GM21576 (cell line): ENCODE data around the gene SLC6A16.
"Not testable (repeated sequence)": the region's sequence is repeated elsewhere in the genome, so short reads cannot be mapped to it uniquely, and the experiment has no call there.

ENCODE experiments used
- ATAC-seq: cut with Tn5 transposase; IDR thresholded peaks from one replicate; pipeline ENCODE4 v1.9.1; 2021; ENCODE audit warnings: mild to moderate bottlenecking, moderate library complexity; ENCODE audit not compliant: unreplicated experiment

Gene SLC6A16

DNA sequence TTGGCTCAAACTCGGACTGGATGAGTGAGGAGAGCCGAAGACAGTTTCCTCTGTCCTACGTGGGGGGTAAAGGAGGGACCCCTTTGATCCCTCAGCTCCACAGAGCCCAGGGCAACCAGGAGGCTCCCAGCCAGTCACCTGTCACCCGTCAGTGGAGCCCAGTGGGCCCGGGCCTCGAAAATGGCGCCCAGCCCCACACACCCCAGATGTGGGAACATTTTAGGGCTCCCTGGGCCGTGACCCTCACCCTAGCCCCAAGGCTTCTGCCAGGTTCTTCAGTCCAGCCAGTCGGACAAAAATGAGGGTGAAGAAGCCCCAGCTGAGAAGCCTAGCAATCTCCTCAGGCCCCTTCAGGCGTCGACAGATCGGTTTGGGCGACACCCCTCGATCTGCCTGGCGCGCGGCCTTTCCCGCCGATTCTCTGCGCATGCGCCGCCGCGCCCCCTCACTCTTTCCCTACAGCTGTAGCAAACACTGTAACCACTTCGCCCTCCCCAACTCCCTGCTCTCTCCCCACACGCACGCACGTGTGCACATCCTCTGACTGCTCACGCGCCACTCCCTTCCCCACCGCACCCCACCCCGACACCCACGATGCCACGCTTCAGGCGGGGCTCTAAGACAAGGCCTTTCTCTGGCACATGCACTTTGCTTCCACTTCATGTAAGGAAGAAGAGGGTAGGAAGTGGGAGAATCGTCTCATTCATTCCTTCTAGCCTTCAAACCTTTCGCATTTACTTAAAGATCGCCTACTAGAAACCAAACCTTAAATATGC lies at the start of gene SLC6A16:
Gene SLC6A16 (minus strand): TSS at position 391 of the 776 bp plus-strand sequence. CDS start 13,844 bp downstream, outside the sequence.
- no peak for ATAC-seq

DNA sequence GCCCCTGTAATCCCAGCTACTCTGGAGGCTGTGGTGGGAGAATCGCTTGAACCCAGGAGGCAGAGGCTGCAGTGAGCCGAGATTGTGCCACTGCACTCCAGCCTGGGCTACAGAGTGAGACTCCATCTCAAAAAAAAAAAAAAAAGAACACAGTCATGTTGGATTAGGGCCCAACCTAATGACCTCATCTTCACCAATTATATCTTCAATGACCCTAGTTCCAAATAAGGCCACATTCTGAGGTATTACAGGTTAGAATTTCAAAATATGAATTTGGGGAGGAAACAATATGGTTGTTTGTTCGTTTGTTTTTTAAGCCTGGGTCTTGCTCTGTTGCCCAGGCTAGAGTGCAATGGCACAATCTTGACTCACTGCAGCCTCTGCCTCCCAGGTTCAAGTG lies 48.2 kb upstream of the SLC6A16 start:
- ATAC-seq, result not testable (repeated sequence)

DNA sequence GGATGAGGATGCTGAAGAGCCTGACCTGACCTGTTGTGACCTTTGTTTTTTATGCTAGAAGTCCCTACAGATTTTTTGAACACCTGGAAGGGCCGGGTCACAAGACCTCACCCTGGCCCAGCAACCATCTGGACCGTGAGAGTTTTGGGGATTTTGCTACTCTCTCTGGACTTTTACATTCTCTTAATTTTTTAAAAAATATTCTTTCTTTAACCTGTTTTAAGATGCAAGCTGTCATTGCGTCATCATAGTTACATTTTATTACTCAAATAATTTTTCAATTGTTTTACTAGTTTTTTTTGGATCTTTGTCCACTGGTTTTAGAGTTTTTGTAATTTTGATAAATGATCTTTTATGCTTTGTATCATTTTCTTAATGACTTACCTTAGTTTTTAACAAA lies 46.2 kb upstream of the SLC6A16 start:
- ATAC-seq, result no peak

DNA sequence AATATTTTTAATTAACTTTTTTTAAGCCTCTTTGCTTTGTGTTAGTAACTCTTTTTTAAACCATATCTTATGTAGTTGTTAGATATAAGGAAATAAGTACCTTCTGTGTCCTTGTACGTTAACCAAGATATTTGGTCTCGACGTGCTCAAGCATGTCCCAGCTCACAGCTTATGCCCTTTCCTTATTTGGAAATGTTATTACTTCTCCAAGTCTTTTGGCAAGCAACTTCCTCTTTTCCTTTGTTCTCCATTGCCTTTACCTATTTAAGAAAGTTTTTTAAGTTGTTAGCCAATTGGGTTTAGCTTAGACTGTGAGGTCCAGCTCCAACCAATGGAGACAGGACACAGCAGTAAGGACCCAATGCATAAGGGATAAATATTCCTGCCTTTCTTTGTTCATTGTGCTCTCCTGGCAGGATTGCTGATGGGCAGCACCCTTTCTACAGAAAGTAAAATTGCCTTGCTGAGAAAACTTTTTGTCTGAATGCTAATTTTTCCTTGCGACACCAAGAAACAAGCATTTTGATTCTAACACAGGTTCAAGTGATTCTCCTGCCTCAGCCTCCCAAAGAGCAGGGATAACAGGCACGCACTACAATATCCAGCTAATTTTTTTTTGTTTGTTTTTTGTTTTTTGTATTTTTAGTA lies 43.8 kb upstream of the SLC6A16 start:
- no peak for ATAC-seq

DNA sequence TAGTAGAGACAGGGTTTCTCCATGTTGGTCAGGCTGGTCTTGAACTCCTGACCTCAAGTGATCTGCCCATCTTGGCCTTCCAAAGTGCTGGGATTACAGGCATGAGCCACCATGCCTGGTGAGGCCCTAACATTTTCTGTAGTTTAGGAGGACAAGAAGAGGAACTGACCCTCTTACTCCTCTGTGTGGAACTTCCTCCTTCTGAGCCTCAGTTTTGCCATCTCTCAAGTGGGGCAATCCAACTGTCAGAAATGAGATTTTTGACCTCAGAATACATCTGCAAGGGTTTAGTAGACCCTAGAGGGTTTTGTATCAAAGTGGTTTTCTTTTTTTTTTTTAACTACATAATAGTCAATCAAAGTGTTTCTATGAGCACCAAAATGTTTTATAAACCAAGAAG lies 41.1 kb upstream of the SLC6A16 start:
- ATAC-seq, result no peak

DNA sequence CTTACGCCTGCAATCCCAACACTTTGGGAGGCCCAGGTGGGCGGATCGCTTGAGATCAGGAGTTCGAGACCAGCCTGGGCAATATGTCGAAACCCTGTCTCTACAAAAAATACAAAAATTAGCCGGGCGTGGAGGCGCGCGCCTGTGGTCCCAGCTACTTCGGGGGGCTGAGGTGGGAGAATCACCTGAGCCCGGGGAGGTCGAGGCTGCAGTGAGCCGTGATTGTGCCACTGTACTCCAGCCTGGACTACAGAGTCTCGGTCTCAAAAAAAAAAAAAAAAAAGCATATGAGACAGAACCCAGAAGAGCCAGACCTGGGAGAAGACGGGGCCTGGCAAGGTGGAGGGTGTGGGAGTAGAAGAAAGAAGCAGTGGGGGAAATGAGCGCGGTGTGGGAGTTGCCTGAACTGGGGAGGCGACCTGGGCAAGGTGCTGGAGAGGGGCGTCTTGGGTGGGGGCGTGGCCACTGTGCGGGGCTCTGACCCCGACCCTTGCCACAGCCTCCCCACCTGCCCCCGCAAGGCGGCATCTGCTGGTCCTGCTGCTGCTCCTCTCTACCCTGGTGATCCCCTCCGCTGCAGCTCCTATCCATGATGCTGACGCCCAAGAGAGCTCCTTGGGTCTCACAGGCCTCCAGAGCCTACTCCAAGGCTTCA lies 39.2 kb upstream of the SLC6A16 start:
- ATAC-seq, result no peak

DNA sequence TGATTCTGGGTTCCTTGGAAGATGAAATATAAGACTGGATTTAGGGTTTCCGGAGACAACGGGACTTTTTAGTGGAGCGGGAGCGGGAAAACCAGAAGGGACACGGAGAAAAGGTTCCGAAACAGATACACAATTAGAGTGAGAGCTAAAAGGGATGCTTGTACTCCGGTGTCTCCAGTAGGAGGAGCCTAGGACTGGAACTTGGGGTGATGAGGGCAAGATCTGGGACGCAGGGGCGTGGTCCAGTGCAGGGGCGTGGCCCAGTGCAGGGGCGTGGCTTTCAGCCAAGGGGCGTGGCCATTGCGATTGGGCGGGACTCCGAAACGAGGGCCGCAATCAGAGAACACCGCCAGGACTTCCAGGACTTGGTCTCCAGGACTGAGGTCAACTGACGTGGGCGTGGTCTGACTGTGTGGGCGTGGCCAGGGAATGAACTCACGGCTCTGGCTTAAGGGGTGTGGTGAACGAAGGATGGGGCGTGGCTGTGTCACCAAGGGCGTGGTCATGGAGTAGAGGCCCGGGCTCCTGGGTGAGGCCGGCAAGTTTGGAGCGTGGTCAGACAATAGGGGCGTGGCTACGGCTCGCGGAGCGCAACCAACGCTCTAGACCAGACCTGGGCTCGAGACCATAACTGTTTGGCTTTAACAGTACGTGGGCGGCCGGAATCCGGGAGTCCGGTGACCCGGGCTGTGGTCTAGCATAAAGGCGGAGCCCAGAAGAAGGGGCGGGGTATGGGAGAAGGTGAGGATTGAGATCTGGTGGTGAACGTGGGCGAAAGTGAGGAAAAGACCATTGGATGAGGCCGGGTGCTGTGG lies 38.5 kb upstream of the SLC6A16 start, which contains the start of gene DKKL1:
Gene DKKL1 (plus strand): TSS at position 610 of the 815 bp plus-strand sequence. CDS start 122 bp downstream, at position 732.
- no peak for ATAC-seq

DNA sequence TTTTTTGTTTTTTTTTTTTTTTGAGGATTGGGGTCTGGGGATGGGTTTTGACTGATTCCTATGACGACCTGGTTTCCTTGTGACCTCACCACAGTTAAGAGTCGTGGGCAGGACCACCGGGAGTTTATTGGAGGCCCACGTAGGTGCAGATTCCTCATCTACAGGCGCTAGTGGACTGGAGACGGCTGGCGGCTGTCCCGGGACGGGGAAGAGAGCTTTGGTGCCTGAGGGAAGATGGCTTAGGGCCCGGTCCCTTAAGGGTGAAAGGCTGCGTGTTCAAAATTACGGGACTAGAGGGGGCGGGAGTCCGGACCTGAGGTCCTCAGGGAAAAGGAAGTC lies 37.9 kb upstream of the SLC6A16 start:
- no peak for ATAC-seq

DNA sequence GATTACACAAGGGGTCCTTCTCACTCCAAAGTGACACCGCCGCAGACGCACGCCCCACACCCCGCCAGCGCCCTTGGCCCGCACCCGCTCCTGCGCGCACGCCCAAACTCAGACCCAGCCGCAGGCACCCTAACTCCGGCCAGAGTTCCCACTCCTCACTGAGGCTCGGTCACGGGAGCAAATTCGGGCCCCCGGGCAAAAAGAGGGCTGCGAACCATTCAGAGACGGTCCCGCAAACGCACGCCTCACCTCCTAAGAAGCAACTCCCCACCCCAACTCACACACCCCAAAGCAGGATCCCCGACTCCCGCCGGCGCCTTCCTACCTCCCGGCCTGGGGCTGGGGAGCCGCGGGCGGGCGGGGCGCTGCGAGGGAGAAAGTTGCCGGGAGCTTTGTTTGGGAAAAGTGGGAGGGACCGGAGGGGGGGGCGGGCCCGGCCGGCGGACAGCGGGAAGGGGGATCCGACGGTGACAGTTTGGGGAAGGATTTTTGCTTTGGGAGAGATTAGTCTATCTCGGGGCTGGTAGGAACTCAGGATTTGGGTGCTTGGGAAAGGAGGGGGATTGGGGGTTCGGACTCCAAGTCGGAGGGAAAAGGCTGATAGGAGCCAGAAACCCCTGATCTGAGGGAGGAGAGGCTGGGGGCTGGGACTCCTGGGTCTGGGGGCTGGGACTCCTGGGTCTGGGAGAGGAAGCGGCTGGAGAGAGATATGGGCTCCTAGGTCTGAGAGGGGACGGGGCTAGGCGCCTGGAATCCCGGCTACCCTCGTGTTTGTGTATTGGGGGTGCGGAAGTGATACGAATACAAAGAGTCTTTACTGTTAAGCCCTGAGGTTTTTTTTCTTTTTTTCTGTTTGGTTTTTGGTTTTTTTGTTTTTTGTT lies 37.3 kb upstream of the SLC6A16 start, which contains the start of gene TEAD2:
Gene TEAD2 (minus strand): TSS at position 369 of the 881 bp plus-strand sequence. CDS start 2,341 bp downstream, outside the sequence.
- ATAC-seq, result no peak

DNA sequence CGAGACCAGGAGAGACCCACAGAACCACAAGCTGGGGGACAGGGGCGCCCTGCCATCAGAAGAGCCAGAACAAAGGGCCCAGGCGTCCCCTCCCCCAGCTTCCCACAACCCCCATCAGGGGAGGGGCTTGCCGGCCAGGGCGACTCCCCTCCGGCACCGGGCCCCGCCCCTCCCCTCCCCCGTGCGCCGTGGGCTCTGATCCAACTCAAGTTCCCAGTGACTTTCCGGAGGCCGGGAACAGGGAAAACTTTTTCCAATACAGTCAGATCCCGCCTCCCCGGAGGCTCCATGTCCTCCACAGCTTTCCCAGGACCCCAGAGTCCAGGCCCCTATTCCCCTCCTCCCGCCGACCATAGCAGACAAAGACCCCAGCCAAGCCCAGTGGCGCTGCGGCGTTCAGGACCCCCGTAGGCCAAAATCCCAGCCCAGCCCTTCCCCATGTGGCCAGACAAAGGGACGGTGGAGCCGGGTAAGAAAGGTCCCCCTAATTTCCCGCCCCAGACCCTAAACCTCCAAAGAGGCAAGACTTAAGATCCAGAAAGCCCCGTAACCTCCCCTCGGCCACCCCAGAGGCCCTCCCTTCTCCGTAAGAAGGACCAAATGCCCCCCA lies 36.6 kb upstream of the SLC6A16 start:
- ATAC-seq, result no peak

DNA sequence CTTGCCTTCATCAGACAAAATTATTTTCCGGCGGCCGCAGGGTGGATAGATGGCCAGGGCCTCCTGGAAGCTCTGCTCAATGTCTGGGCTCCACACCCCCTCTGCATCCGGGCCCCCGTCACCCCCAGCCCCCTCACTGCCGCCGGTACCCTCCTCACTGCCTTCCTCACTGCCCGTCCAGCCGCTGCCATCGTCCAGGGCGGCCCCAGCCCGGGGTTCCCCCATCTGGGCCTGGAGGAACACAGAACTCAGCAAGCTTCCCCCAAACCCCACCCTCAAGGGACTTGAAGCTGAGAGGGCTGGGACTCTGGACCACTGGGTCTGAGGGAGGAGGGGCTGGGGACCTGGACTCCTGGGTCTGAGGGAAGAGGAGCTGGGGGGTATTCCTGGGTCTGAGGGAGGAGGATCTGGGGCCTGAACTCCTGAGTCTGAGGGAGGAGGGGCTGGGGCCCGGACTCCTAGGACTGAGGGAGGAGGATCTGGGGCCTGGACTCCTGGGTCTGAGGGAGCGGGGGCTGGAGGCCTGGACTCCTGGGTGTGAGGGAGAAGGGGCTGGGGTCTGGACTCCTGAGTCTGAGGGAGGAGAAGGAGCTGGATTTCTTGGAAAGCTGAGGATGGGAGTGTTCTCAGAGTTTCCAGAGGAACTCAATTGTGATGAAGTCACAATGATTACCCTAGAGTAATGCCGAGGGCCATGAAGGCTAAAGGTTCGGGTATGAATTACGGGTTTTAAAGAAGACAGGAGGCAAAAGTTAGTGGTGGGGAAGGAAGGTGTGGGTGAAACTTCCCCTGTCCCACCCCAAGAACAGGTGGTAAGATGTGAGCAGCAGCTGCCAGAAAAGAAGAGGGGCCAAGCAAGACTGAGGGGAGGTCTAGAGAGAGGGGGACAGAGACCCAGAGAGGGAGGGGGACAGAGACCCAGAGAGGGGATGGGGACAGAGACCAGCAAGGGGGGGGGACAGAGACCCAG lies 35.1 kb upstream of the SLC6A16 start:
- ATAC-seq, result no peak

DNA sequence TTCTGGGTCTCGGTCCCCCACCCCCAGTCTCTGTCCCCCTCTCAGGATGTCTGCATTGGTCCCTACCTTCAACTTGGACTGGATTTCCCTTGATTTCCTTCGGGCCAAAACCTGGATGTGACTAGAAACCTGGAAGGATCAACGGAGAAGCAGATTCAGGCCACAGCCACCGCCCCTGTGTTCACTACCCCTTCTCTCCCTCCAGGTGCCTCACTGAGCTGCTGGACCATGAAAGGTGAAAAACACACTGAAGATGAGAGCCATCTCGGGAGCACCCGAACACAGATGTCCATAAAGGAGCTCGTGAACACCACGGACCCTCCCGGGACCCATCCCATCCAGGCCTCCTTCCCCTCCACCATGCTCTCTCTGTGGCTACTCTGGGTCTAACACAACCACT lies 32.2 kb upstream of the SLC6A16 start:
- no peak for ATAC-seq

DNA sequence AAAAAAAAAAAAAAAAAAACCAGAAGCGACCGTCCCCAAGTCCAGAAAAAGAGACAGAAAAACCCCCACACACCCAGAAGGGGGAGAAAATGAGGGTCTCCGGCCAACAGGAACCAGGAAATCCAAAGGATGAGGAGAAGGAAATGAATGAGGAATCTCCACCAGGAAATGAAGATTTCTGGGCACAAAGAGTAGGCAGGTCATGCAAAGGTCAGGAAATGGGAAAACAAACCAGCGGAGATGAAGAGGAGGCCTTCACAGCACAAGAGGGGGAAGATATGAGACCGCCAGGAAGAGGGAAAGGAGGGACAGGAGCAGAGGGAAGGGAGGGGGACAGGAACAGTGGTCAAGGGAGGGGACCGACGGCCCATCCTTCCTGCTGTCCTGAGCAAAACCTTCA lies 31.4 kb upstream of the SLC6A16 start:
- no peak for ATAC-seq

DNA sequence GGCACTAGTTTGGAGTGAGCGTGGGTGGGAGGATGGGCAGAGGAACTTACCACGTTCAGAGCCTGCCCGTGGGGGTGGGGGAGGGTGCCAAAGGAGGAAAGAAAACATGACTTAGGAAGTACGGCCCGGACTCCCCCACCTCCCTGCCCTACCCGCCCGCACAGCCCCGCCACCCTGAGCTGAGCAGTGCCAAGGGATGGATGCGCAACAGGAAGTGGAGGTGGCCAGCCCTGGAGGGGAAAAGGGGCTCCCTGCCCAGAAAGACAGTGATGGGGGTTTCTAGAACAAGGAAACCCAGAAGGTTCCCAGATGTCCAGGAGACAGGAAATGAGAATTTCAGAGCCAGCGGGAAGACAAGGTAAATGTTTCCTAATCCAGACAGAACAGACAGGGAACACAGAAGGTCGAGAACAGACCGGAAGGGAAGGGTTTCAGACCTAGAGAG lies 30.9 kb upstream of the SLC6A16 start:
- ATAC-seq, result no peak

DNA sequence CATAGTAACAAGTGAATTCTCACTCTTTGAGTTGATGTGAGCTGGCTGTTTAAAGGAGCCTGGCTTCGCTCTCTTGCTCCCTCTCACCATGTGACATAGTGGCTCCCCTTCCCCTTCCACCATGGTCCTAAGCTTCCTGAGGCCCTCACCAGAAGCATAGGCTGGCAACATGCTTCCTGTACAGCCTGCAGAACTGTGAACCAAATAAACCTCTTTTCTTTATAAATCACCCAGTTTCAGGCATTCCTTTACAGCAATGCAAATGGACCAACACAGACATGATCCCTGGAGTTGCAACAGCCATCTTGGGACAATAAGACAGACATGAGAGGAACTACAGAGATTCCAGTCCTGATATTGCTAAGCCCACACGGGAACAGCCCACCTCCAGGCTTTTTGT lies 24.6 kb upstream of the SLC6A16 start:
- ATAC-seq, result no peak

DNA sequence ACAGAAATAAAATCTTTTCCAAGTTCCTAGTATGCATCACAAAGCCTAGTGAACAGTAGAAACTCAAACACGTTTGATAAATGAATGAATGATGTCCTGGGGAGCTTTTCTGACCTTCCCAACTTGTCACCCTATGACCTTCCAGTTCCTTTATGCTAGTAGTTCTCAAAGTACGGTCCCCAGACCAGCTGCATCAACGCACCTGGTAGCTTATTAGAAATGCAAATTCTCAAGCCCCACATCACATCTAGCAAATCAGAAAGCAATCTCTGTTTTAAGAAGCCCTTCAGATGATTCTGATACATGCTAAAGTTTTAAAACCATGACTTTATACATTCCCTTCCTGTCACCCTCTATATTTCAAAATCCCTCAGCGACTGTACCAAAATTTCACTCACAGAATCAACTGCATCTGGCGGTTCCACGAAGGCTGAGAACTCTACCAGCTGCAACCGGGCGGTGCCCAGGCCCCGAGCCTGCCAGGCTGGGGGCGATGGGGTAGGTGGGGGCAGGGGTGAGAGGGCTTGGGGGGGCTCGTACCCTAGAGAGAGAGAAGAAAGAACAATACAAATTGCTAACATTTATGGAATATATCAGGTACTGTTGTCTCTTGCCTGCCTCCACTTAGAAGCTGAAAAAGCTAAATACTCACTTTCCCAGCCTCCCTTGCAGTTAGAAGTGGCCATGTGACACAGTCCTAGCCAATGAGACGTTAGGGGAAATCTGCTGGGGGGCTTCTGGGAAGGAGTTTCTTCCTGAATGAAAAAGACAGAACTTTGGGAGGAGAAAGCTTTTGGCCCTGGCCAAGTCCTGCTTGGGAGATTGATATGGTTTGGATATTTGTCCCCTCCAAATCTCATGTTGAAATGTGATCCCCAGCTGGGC lies 23.6 kb upstream of the SLC6A16 start:
- ATAC-seq, result no peak

DNA sequence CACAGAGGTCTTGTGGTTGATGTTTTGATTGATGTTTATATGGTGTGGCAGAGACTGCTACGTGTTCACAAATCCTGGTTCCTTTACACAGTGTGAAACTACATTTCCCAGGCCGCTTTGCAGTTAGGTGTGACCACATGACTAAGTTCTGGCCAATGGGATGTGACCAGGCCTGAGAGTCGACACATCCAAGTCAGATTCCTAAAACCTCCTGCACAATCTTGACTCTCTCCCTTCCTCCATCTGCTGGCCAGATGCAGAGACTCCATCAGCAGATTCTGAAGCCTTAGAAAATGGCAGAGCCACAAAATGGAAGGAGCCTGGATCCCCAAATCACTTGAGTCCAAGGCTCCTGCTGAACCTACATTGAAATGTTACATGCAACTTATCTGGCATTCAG lies 22.8 kb upstream of the SLC6A16 start:
- ATAC-seq, result no peak
